Measurements from ENCODE around the gene SNRPA.

- TF ChIP-seq CTCF (IDR thresholded peaks at IDR 0.05) (no peak), POLR2A (IDR thresholded peaks at IDR 0.05) (no peak)
Measured at GRCh38 chr19:40808021-40808325, 57.0 kb downstream of the SNRPA start.

All from uterus (tissue), 2 donors.